ENCODE measurements around the gene ARHGAP22. TPM values are rescaled to one million over a fixed set of nuclear protein-coding genes. Genes with fewer than 3 reads are reported as not detected.

The ARHGAP22 gene
- total RNA-seq, 1 donor = 45.6 TPM

Small RNA genes within 50 kb of the gene (small RNA-seq; reads per million reads assigned to genes)
- not detected for gene AC016397.1

Other genes starting within 250 kb of the ARHGAP22 start
- under 0.01 and 0.36 TPM in 2 replicates for gene WDFY4, start 79.8 kb upstream of the ARHGAP22 start, total RNA-seq